H1 (cell line): ENCODE measurements around the gene UIMC1. TPM values are rescaled to one million over a fixed set of nuclear protein-coding genes. Genes with fewer than 3 reads are reported as not detected.

ENCODE experiments used
- FOSL1 ChIP-seq: IDR thresholded peaks from 2 replicates; pipeline ENCODE4 v1.6.1; 2011; ENCODE audit warnings: mild to moderate bottlenecking, low read depth, low read length, moderate library complexity; ENCODE audit not compliant: insufficient read depth
- polyA plus RNA-seq, 7 experiments: library from polyadenylated mRNA; depleted of rRNA in 3 of 7; stranded (reverse) in 5 of 7; unstranded in 2 of 7; fragments of >200 nt in 5 of 7; fragments of 200-250 nt in 2 of 7; gene quantifications; 1 replicate in 5 of 7; 2 replicates in 1 of 7; 4 replicates in 1 of 7; pipeline versions ENCODE4 v1.2.1 to v1.2.3, GENCODE V29; 2011 to 2013; ENCODE audit warnings: missing spikeins in 2 of 7, mixed read lengths in 2 of 7
- total RNA-seq: library from RNA; stranded (reverse); fragmentation: NEBNext Ultra II Directional; extraction: Animal tissue kit (Norgen Biotek cat#: 25700); gene quantifications from 2 replicates; pipeline ENCODE4 v1.2.1, GENCODE V29; 2021

Gene UIMC1
- total and polyA plus RNA-seq, 2 of the 8 experiments (the other 6 are each of a cell fraction or from before 2014, with no cell fraction given) = 12.8 to 43.7 TPM

- TF ChIP-seq FOSL1 = no peak
These were observed 35.4 kb upstream of the UIMC1 start (continued) for GRCh38 chr5:177041936-177042335.
